ENCODE data around the gene DGKI. TPM values are rescaled to one million over a fixed set of nuclear protein-coding genes. Genes with fewer than 3 reads are reported as not detected.

DGKI gene
- total and polyA plus RNA-seq, 2 experiments from 2014 or later: 0.16 to 1.0 TPM

DNA sequence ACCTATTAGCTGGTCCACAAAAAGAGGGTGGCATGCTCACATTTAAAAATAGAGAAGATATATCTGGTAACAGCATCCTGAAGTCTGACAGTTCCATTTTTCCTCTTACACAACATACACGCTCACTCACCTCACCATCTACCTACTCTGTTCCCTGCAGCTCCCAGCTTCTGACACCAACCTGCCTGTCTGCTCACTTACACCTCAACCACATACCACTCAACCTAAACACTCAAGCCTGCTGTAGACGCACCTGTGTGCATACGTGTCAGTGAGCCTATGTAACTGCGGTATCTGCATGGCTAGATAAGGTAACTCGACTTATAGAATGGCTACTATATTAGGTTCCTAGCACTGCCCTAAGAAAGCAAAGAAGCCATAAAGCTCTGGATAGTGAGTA, 174.9 kb downstream of the DGKI start:
- TF ChIP-seq NANOG (IDR thresholded peaks at IDR 0.05; ENCODE audit: borderline replicate concordance) (no peak), ZNF114 (CRISPR knock-in tag; IDR thresholded peaks at IDR 0.05) (no peak), EZH2 (IDR thresholded peaks at IDR 0.05; ENCODE audit: low read depth, unreplicated experiment) (no peak), EZH2phosphoT487 (IDR thresholded peaks at IDR 0.05; ENCODE audit: unreplicated experiment) (no peak), CREB1 (CRISPR knock-in tag; IDR thresholded peaks at IDR 0.05; ENCODE audit: low read depth) (no peak), POLR2AphosphoS5 (IDR thresholded peaks at IDR 0.05; ENCODE audit: low read depth) (no peak), JUNB (IDR thresholded peaks at IDR 0.05; ENCODE audit: unreplicated experiment) (no peak), ZNF331 (CRISPR knock-in tag; IDR thresholded peaks at IDR 0.05; ENCODE audit: low read depth) (no peak), STAT1 (IDR thresholded peaks at IDR 0.05; ENCODE audit: unreplicated experiment) (no peak)
- TF ChIP-seq, protein P1, sequence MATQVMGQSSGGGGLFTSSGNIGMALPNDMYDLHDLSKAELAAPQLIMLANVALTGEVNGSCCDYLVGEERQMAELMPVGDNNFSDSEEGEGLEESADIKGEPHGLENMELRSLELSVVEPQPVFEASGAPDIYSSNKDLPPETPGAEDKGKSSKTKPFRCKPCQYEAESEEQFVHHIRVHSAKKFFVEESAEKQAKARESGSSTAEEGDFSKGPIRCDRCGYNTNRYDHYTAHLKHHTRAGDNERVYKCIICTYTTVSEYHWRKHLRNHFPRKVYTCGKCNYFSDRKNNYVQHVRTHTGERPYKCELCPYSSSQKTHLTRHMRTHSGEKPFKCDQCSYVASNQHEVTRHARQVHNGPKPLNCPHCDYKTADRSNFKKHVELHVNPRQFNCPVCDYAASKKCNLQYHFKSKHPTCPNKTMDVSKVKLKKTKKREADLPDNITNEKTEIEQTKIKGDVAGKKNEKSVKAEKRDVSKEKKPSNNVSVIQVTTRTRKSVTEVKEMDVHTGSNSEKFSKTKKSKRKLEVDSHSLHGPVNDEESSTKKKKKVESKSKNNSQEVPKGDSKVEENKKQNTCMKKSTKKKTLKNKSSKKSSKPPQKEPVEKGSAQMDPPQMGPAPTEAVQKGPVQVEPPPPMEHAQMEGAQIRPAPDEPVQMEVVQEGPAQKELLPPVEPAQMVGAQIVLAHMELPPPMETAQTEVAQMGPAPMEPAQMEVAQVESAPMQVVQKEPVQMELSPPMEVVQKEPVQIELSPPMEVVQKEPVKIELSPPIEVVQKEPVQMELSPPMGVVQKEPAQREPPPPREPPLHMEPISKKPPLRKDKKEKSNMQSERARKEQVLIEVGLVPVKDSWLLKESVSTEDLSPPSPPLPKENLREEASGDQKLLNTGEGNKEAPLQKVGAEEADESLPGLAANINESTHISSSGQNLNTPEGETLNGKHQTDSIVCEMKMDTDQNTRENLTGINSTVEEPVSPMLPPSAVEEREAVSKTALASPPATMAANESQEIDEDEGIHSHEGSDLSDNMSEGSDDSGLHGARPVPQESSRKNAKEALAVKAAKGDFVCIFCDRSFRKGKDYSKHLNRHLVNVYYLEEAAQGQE (IDR thresholded peaks at IDR 0.05; ENCODE audit: unreplicated experiment): no peak
- TF ChIP-seq, protein P2, sequence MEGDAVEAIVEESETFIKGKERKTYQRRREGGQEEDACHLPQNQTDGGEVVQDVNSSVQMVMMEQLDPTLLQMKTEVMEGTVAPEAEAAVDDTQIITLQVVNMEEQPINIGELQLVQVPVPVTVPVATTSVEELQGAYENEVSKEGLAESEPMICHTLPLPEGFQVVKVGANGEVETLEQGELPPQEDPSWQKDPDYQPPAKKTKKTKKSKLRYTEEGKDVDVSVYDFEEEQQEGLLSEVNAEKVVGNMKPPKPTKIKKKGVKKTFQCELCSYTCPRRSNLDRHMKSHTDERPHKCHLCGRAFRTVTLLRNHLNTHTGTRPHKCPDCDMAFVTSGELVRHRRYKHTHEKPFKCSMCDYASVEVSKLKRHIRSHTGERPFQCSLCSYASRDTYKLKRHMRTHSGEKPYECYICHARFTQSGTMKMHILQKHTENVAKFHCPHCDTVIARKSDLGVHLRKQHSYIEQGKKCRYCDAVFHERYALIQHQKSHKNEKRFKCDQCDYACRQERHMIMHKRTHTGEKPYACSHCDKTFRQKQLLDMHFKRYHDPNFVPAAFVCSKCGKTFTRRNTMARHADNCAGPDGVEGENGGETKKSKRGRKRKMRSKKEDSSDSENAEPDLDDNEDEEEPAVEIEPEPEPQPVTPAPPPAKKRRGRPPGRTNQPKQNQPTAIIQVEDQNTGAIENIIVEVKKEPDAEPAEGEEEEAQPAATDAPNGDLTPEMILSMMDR (conservative IDR thresholded peaks at IDR 0.05; ENCODE audit: low read depth in 2 of 2): no peak
- TF ChIP-seq, protein P3, sequence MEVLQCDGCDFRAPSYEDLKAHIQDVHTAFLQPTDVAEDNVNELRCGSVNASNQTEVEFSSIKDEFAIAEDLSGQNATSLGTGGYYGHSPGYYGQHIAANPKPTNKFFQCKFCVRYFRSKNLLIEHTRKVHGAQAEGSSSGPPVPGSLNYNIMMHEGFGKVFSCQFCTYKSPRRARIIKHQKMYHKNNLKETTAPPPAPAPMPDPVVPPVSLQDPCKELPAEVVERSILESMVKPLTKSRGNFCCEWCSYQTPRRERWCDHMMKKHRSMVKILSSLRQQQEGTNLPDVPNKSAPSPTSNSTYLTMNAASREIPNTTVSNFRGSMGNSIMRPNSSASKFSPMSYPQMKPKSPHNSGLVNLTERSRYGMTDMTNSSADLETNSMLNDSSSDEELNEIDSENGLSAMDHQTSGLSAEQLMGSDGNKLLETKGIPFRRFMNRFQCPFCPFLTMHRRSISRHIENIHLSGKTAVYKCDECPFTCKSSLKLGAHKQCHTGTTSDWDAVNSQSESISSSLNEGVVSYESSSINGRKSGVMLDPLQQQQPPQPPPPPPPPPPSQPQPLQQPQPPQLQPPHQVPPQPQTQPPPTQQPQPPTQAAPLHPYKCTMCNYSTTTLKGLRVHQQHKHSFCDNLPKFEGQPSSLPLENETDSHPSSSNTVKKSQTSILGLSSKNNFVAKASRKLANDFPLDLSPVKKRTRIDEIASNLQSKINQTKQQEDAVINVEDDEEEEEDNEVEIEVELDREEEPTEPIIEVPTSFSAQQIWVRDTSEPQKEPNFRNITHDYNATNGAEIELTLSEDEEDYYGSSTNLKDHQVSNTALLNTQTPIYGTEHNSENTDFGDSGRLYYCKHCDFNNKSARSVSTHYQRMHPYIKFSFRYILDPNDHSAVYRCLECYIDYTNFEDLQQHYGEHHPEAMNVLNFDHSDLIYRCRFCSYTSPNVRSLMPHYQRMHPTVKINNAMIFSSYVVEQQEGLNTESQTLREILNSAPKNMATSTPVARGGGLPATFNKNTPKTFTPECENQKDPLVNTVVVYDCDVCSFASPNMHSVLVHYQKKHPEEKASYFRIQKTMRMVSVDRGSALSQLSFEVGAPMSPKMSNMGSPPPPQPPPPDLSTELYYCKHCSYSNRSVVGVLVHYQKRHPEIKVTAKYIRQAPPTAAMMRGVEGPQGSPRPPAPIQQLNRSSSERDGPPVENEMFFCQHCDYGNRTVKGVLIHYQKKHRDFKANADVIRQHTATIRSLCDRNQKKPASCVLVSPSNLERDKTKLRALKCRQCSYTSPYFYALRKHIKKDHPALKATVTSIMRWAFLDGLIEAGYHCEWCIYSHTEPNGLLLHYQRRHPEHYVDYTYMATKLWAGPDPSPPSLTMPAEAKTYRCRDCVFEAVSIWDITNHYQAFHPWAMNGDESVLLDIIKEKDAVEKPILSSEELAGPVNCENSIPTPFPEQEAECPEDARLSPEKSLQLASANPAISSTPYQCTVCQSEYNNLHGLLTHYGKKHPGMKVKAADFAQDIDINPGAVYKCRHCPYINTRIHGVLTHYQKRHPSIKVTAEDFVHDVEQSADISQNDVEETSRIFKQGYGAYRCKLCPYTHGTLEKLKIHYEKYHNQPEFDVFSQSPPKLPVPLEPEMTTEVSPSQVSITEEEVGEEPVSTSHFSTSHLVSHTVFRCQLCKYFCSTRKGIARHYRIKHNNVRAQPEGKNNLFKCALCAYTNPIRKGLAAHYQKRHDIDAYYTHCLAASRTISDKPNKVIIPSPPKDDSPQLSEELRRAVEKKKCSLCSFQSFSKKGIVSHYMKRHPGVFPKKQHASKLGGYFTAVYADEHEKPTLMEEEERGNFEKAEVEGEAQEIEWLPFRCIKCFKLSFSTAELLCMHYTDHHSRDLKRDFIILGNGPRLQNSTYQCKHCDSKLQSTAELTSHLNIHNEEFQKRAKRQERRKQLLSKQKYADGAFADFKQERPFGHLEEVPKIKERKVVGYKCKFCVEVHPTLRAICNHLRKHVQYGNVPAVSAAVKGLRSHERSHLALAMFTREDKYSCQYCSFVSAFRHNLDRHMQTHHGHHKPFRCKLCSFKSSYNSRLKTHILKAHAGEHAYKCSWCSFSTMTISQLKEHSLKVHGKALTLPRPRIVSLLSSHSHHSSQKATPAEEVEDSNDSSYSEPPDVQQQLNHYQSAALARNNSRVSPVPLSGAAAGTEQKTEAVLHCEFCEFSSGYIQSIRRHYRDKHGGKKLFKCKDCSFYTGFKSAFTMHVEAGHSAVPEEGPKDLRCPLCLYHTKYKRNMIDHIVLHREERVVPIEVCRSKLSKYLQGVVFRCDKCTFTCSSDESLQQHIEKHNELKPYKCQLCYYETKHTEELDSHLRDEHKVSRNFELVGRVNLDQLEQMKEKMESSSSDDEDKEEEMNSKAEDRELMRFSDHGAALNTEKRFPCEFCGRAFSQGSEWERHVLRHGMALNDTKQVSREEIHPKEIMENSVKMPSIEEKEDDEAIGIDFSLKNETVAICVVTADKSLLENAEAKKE (CRISPR knock-in tag; IDR thresholded peaks at IDR 0.05): no peak
- TF ChIP-seq, protein P4, sequence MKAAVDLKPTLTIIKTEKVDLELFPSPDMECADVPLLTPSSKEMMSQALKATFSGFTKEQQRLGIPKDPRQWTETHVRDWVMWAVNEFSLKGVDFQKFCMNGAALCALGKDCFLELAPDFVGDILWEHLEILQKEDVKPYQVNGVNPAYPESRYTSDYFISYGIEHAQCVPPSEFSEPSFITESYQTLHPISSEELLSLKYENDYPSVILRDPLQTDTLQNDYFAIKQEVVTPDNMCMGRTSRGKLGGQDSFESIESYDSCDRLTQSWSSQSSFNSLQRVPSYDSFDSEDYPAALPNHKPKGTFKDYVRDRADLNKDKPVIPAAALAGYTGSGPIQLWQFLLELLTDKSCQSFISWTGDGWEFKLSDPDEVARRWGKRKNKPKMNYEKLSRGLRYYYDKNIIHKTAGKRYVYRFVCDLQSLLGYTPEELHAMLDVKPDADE (IDR thresholded peaks at IDR 0.05): no peak
- H3K36me3 Mint-ChIP-seq (ENCODE audit: low read depth): no peaks in the 10 kb centered on the region
- Histone ChIP-seq H3K79me2 (replicated peaks; ENCODE audit: insufficient read depth) (no peaks in the 10 kb centered on the region), H3K27ac (ENCODE audit: low read depth) (no peak overlapping the region), H3K4me2 (no peak overlapping the region), H3K4me3 (no peak overlapping the region), H3K36me3 (ENCODE audit: insufficient read depth) (no peaks in the 10 kb centered on the region), H3K4me1 (ENCODE audit: insufficient read depth) (peaks cover 29% of the 10 kb centered on the region), H3F3A (replicated peaks; ENCODE audit: low read depth) (peaks cover 8% of the 10 kb centered on the region; the same call in 1 of the 2 replicates), H2AFZ (no peak overlapping the region), H4K20me1 (replicated peaks; ENCODE audit: insufficient read depth) (no peaks in the 10 kb centered on the region), H3K27me3 (ENCODE audit: insufficient read depth) (no peaks in the 10 kb centered on the region), H3K9me2 (ENCODE audit: insufficient read depth) (0 out of 2 replicates have a peak, but pooled peaks cover 3% of the 10 kb centered on the region)
- peaks cover 30% of the 10 kb centered on the region for H3K4me1 Mint-ChIP-seq
- no peak for DNase-seq (ENCODE audit: low spot score)
- ATAC-seq: no peak
- no peak overlapping the region for H3K4me3 Mint-ChIP-seq
- H3K27ac Mint-ChIP-seq: no peak overlapping the region
- no peaks in the 10 kb centered on the region for H3K9me3 Mint-ChIP-seq
- peaks cover 2% of the 10 kb centered on the region for H3K27me3 Mint-ChIP-seq (ENCODE audit: insufficient read depth, low read depth, poor library complexity)

Data from GM23338 (cell line).